Panc1 (cell line): ENCODE results near the gene TMPRSS15. TPM values are rescaled to one million over a fixed set of nuclear protein-coding genes. Genes with fewer than 3 reads are reported as not detected.

ENCODE experiments used
- ATAC-seq: fragments of 200-7000 bp; cut with Tn5 transposase; 2 replicates; pipeline ENCODE4 v1.9.1; 2020; ENCODE audit warnings: mild to moderate bottlenecking, moderate library complexity
- BruUV-seq: library from RNA; stranded (reverse); fragments of 400-500 nt; replicated peaks from 2 replicates; lab custom pipeline; 2021; lab: Mats Ljungman, UMichigan
- CTCF ChIA-PET: fragments of 300-600 bp; sonication (Branson Sonifier 250); formaldehyde crosslinking; loops from one replicate; lab custom pipeline; 2022; ENCODE audit warnings: antibody characterized with exemption; lab: Charles Lee
- POLR2A ChIA-PET: fragments of 300-600 bp; sonication (Branson Sonifier 250); formaldehyde crosslinking; loops from one replicate; lab custom pipeline; 2022; ENCODE audit warnings: antibody characterized with exemption; lab: Charles Lee
- DNase-seq: peaks from one replicate; pipeline ENCODE4 v3.0.0-alpha.2; 2010; ENCODE audit warnings: low read depth, low spot score
- H3K27ac ChIP-seq: 2 replicates; pipeline ENCODE4 v1.5.1; 2011; ENCODE audit warnings: mild to moderate bottlenecking, low read length, inconsistent platforms
- H3K27me3 ChIP-seq: fragments of 200-500 bp; sonication (Bioruptor generic); 2 replicates; pipeline ENCODE4 v1.6.0; 2014; ENCODE audit warnings: low read length, inconsistent platforms; ENCODE audit not compliant: control insufficient read depth, insufficient read depth
- H3K36me3 ChIP-seq: fragments of 200-500 bp; sonication (Bioruptor generic); 2 replicates; pipeline ENCODE4 v1.5.1; 2014; ENCODE audit warnings: inconsistent platforms, mild to moderate bottlenecking, low read length, moderate library complexity; ENCODE audit not compliant: control insufficient read depth, insufficient read depth
- H3K4me1 ChIP-seq: 2 replicates; pipeline ENCODE4 v1.5.1; 2011; ENCODE audit warnings: inconsistent platforms, mild to moderate bottlenecking, low read length, moderate library complexity; ENCODE audit not compliant: control insufficient read depth, insufficient read depth
- H3K4me3 ChIP-seq, 2 experiments: 2 replicates each; pipeline ENCODE4 v1.5.1; 2011 to 2012; ENCODE audit warnings: low read depth in 2 of 2, low read length in 2 of 2, mild to moderate bottlenecking in 2 of 2, inconsistent platforms in 1 of 2, moderate library complexity in 1 of 2
- H3K9me3 ChIP-seq: fragments of 200-500 bp; sonication (Bioruptor generic); 2 replicates; pipeline ENCODE4 v1.5.1; 2014; ENCODE audit warnings: low read depth, mild to moderate bottlenecking, inconsistent platforms, low read length, moderate library complexity; ENCODE audit not compliant: control insufficient read depth, insufficient read depth
- CTCF ChIP-seq: fragments of 450-650 bp; IDR thresholded peaks from 2 replicates; pipeline ENCODE4 v1.5.1; 2017; ENCODE audit warnings: mild to moderate bottlenecking
- POLR2AphosphoS5 ChIP-seq: IDR thresholded peaks from 2 replicates; pipeline ENCODE4 v1.6.1; 2012; ENCODE audit warnings: mild to moderate bottlenecking, low read depth, low read length, moderate library complexity
- REST ChIP-seq, 2 experiments: IDR thresholded peaks; 2 replicates each; pipeline ENCODE4 v1.6.1; 2011 to 2012; ENCODE audit warnings: low read depth in 2 of 2, control low read depth in 1 of 2, low read length in 1 of 2, mild to moderate bottlenecking in 1 of 2, moderate library complexity in 1 of 2; ENCODE audit not compliant: insufficient read depth in 1 of 2
- SIN3A ChIP-seq: IDR thresholded peaks from 2 replicates; pipeline ENCODE4 v1.6.1; 2012; ENCODE audit warnings: low read depth, mild to moderate bottlenecking, low read length, moderate library complexity, borderline replicate concordance; ENCODE audit not compliant: insufficient read depth
- TCF7L2 ChIP-seq: IDR thresholded peaks from 2 replicates; pipeline ENCODE4 v1.6.1; 2011; ENCODE audit warnings: mild to moderate bottlenecking, low read depth, low read length, inconsistent platforms
- in situ Hi-C: cut with HindIII; loops from 2 replicates; pipeline ENCODE4 v1.10.0; 2016; ENCODE audit warnings: low sequenced_read_pairs, low pct_unique_long_range_greater_than_20kb
- intact Hi-C: fragments of 100-400 bp; cut with micrococcal nuclease; formaldehyde crosslinking; loops from one replicate; pipeline ENCODE4 v1.10.0; 2022; ENCODE audit not compliant: unreplicated experiment
- total RNA-seq: library from RNA; stranded (reverse); gene quantifications from one replicate; pipeline ENCODE4 v1.2.1, GENCODE V29; 2021; ENCODE audit not compliant: unreplicated experiment

Gene TMPRSS15
- total RNA-seq, 1 experiment from 2014 or later = not detected

GRCh38 chr21:18265944-18266343, 137.6 kb downstream of the TMPRSS15 start:
- Histone ChIP-seq H3K4me3 (no peak overlapping the region), H3K27ac (no peak overlapping the region), H3K36me3 (no peaks in the 10 kb centered on the region), H3K4me1 (no peaks in the 10 kb centered on the region), H3K9me3 (no peaks in the 10 kb centered on the region), H3K27me3 (no peaks in the 10 kb centered on the region)
- intact Hi-C loops (no loop called here), in situ Hi-C loops (no loop called here)
- BruUV-seq = no TSS peak
- ChIA-PET POLR2A (no interaction called here), CTCF (no interaction called here)
- DNase-seq = no peak
- no peak for ATAC-seq
- no peak for TF ChIP-seq CTCF
- TF ChIP-seq POLR2AphosphoS5 = no peak
- TF ChIP-seq SIN3A = no peak
- TF ChIP-seq REST (IDR thresholded peaks at IDR 0.05; ENCODE audit: insufficient read depth in 1 of 2, low read depth in 2 of 2, low read length in 1 of 2) = no peak
- no peak for TF ChIP-seq TCF7L2

- H3K27me3 ChIP-seq = no peaks in the 10 kb centered on the region
- H3K4me3 ChIP-seq = no peak overlapping the region
- CTCF ChIA-PET = no interaction called here
- POLR2A ChIA-PET = no interaction called here
- ATAC-seq (no peak), DNase-seq (no peak)
- no peaks in the 10 kb centered on the region for H3K4me1 ChIP-seq
- in situ Hi-C loops (no loop called here), intact Hi-C loops (no loop called here)
- no peaks in the 10 kb centered on the region for H3K9me3 ChIP-seq
- no peak overlapping the region for H3K27ac ChIP-seq
- no TSS peak for BruUV-seq
- TF ChIP-seq POLR2AphosphoS5 = no peak
- no peak for TF ChIP-seq REST (IDR thresholded peaks at IDR 0.05; ENCODE audit: insufficient read depth in 1 of 2, low read depth in 2 of 2, low read length in 1 of 2)
- no peak for TF ChIP-seq SIN3A
- TF ChIP-seq TCF7L2 = no peak
- TF ChIP-seq CTCF = no peak
- H3K36me3 ChIP-seq = no peaks in the 10 kb centered on the region
Observed at GRCh38 chr21:18253799-18254198, 149.8 kb downstream of the TMPRSS15 start.
